RKO (cell line): ENCODE measurements around the gene P2RY14.
"Not testable (repeated sequence)": the region's sequence is repeated elsewhere in the genome, so short reads cannot be mapped to it uniquely, and the experiment has no call there.

ENCODE experiments used
- DNase-seq: peaks from one replicate; pipeline ENCODE4 v3.0.0-alpha.2; 2016; ENCODE audit warnings: low spot score

The P2RY14 gene

GRCh38 chr3:151259664-151260063, 18.7 kb downstream of the P2RY14 start:
- DNase-seq: no peak

GRCh38 chr3:151256749-151257148, 21.6 kb downstream of the P2RY14 start:
- no peak for DNase-seq

- DNase-seq: no peak
Measured at GRCh38 chr3:151248772-151249337, 29.5 kb downstream of the P2RY14 start.

- DNase-seq: not testable (repeated sequence)
Measured at GRCh38 chr3:151242006-151242405, 36.3 kb downstream of the P2RY14 start.

- DNase-seq: no peak
Measured at GRCh38 chr3:151236736-151237135, 41.6 kb downstream of the P2RY14 start.

DNA sequence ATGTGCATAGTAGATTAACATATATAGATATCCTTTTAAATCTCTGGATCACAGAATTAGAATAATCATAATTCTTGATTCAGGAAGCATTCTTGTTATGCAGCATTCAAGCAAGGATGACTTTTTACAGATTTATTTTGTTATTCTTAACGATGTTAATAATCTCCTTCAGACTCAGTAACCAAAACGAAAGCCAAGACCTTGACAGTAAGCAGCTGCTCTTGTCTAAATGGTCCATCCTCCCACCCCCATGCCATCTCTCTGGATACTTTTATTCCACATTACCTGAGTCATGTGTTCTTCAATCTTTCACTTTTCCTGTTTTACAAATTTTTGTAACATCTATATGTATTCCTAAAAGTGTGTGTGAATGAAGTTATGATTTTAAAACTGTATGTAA, 42.0 kb downstream of the P2RY14 start:
- no peak for DNase-seq

- DNase-seq: no peak
Measured at GRCh38 chr3:151234825-151235224, 43.5 kb downstream of the P2RY14 start.

DNA sequence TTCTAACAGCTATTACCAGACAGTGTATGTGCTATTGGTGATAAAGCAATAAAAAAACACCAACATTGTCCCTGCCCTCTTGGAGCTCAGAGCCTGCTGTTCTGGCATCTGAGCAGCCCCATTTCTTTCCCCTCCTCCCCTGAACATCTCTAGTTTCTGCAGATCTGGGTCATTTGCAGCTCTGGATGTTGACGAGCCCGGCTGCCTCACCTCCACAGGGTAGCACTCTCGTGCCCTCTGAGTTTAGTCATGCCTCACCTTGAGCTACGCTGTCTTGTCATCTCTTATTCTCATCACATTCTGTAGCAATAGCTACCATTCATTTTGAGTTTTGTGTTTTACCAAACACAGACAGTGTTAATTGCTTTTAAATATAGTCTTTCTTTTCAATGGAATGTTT, 45.4 kb downstream of the P2RY14 start:
- no peak for DNase-seq

- DNase-seq: not testable (repeated sequence)
Measured at GRCh38 chr3:151232403-151232802, 45.9 kb downstream of the P2RY14 start.

GRCh38 chr3:151230646-151231045, 47.7 kb downstream of the P2RY14 start:
- no peak for DNase-seq

GRCh38 chr3:151228666-151229040, 49.7 kb downstream of the P2RY14 start:
- no peak for DNase-seq

- peak; percentile 51 for DNase-seq
Measured at GRCh38 chr3:151227807-151228665, 50.3 kb downstream of the P2RY14 start.

- DNase-seq: no peak
Measured at GRCh38 chr3:151227266-151227806, 51.0 kb downstream of the P2RY14 start.

DNA sequence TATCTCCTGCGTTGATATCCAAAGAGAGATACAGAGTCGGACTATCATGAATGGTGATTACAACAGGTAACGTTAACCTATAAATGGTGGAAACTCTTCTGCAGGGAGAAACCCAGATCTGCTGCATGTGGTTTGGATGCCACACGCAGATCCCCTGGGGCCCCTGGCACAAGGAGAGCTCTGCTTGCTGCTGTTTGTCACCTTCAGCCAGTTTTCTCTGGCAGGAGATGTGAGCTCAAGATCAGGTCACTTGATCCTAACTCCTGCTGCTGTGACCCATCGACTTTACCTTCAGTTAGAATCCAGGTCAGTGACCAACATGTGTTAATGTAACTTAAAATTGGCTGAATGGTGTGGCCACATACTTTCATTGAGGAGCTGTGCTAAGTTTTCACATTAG, 51.5 kb downstream of the P2RY14 start:
- no peak for DNase-seq

DNA sequence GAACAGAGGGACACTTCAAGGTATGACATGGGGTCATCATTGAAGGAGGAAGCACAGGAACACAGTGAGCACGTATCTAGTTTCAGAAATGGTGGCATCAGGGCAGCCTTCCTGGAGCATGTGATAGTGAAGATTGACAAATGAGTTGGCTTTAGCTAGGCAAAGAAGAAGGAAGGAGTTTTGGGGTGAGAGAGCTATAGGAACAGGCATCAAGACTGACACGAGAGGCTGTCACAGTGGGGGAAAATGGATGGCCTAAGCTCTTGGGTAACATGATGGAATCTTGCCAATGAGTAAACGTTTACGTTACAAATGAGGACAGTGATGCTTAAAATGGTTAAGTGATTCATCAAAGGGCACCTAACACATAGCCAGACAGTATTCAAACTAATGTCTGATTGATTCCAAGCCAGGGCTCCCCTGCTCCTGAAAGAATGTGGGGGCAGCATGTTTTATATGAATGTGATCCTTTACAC, 52.2 kb downstream of the P2RY14 start:
- peak; percentile 70 for DNase-seq

GRCh38 chr3:151225040-151225975, 53.0 kb downstream of the P2RY14 start:
- DNase-seq: no peak

- DNase-seq: no peak
Measured at GRCh38 chr3:151224268-151224866, 54.0 kb downstream of the P2RY14 start.

- DNase-seq: peak; percentile 68
Measured at GRCh38 chr3:151219056-151219455, 59.3 kb downstream of the P2RY14 start.

DNA sequence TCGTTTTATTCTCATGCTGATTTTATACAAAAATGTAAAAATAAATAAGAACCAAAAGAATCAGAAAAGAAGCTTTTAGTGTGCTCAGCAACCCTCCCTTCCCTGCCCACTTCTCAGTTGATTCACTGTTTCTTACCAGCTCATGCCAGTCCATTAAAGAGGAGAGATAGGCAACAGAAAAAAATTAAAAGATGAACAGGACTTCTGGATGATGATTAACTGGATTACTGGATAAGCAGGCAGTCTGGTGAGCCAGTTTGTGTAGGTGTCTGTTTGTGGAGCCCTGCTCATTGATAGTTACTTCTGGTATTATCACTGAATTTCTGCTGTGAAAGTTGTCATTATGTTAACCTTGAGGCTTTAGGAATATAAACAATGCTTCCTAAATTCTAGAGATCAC, 60.2 kb downstream of the P2RY14 start:
- no peak for DNase-seq

DNA sequence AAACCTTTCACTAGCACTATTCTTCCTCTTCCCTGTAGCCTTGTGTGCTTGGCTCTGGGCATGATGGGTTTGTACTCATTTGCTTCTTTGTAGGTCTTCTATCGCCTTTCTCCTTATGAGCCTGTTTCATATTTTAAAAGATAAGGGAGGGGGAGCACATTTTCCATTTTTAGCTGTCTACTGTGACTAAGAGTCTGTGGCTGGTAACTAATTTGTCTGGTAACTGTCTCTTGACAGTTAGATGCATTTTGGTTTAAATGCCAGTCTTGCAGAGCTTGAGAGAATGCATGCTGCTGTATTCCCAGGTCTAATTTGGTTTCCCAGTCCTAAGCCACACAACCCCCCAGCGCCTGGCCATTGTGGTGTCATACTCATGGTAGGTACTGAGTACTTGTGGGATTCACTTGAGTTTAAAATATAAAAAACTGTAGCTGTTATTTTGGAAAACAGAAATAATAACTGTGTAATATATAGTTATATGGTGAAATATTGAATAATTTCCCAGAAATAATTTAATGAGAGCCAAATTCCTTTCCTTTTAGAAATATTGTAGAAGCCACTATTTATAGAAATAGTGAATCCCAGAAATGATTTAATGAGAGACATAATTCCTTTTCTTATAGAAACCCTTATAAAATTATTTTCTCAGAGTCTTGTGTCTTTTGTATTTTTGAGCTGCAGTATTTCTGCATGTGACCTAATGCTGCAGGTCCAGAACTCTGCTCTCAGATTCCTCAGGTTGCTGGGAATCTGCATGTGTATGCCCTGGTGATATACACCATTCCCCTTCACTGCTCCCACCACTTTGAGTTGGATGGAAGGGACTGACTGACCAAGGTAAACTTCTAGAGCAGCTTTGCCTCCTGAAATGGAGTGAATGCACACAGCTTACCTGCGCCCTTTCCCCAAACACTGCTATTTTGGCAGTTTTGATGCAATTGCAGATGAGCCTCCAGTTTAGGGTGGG, 61.4 kb downstream of the P2RY14 start:
- DNase-seq: no peak

- DNase-seq: no peak
Measured at GRCh38 chr3:151214459-151214858, 63.9 kb downstream of the P2RY14 start.
